PC-3 (cell line): Measurements from ENCODE around the gene PCDH20. TPM values are rescaled to one million over a fixed set of nuclear protein-coding genes. Genes with fewer than 3 reads are reported as not detected.
"Not testable (repeated sequence)": the region's sequence is repeated elsewhere in the genome, so short reads cannot be mapped to it uniquely, and the experiment has no call there.

ENCODE experiments used
- ATAC-seq: fragments of 200-7000 bp; cut with Tn5 transposase; 2 replicates; pipeline ENCODE4 v1.9.1; 2020; ENCODE audit warnings: mild to moderate bottlenecking, moderate library complexity
- BruUV-seq: library from RNA; stranded (reverse); fragments of 400-500 nt; replicated peaks from 2 replicates; lab custom pipeline; 2021; lab: Mats Ljungman, UMichigan
- CTCF ChIA-PET: fragments of 300-600 bp; sonication (Branson Sonifier 250); formaldehyde crosslinking; loops from one replicate; lab custom pipeline; 2022; ENCODE audit warnings: antibody characterized with exemption; lab: Charles Lee
- POLR2A ChIA-PET: fragments of 300-600 bp; sonication (Branson Sonifier 250); formaldehyde crosslinking; loops from one replicate; lab custom pipeline; 2022; ENCODE audit warnings: antibody characterized with exemption; ENCODE audit not compliant: unreplicated experiment; lab: Charles Lee
- DNase-seq: peaks from one replicate; pipeline ENCODE4 v3.0.0-alpha.2; 2015
- H2AFZ ChIP-seq: fragments of 300-600 bp; sonication (generic); 2 replicates; pipeline ENCODE4 v1.6.0; 2016; ENCODE audit warnings: antibody characterized with exemption, low read length
- H3F3A ChIP-seq: fragments of 300-600 bp; sonication (generic); one replicate; pipeline ENCODE4 v1.6.0; 2017; ENCODE audit warnings: antibody characterized with exemption, low read length, control low read depth, mild to moderate bottlenecking; ENCODE audit not compliant: unreplicated experiment
- H3K27ac ChIP-seq: fragments of 300-600 bp; sonication (generic); 2 replicates; pipeline ENCODE4 v1.5.1; 2016; ENCODE audit warnings: mild to moderate bottlenecking, low read length
- H3K27me3 ChIP-seq: fragments of 300-600 bp; sonication (generic); 2 replicates; pipeline ENCODE4 v1.6.1; 2016; ENCODE audit warnings: low read length, mixed read lengths
- H3K36me3 ChIP-seq: fragments of 300-600 bp; sonication (generic); 2 replicates; pipeline ENCODE4 v1.6.1; 2016; ENCODE audit warnings: low read depth, mixed run types, low read length, mixed read lengths
- H3K4me1 ChIP-seq: fragments of 300-600 bp; sonication (generic); 2 replicates; pipeline ENCODE4 v1.5.1; 2016; ENCODE audit warnings: low read length; ENCODE audit not compliant: insufficient read depth
- H3K4me2 ChIP-seq: fragments of 300-600 bp; sonication (generic); 2 replicates; pipeline ENCODE4 v1.6.0; 2016; ENCODE audit warnings: low read length
- H3K4me3 ChIP-seq: fragments of 300-600 bp; sonication (generic); 2 replicates; pipeline ENCODE4 v1.5.1; 2016; ENCODE audit warnings: mild to moderate bottlenecking, low read length, mixed read lengths
- H3K79me2 ChIP-seq: fragments of 300-600 bp; sonication (generic); 2 replicates; pipeline ENCODE4 v1.6.1; 2017; ENCODE audit warnings: low read length, mixed read lengths
- H3K9ac ChIP-seq: fragments of 300-600 bp; sonication (generic); 2 replicates; pipeline ENCODE4 v1.6.0; 2016; ENCODE audit warnings: mild to moderate bottlenecking, low read length
- H3K9me2 ChIP-seq: fragments of 300-600 bp; sonication (generic); replicated peaks from 2 replicates; pipeline ENCODE4 v1.6.1; 2016; ENCODE audit warnings: mixed run types, low read length, mixed read lengths
- H3K9me3 ChIP-seq: fragments of 300-600 bp; sonication (generic); 2 replicates; pipeline ENCODE4 v1.6.1; 2016; ENCODE audit warnings: low read length, mixed read lengths
- H4K20me1 ChIP-seq: fragments of 300-600 bp; sonication (generic); 2 replicates; pipeline ENCODE4 v1.6.1; 2016; ENCODE audit warnings: low read length, mixed read lengths
- CTCF ChIP-seq: fragments of 300-600 bp; sonication (generic); conservative IDR thresholded peaks from 2 replicates; pipeline ENCODE4 v1.5.1; 2017; ENCODE audit warnings: antibody characterized with exemption, low read depth, mild to moderate bottlenecking, low read length
- EZH2 ChIP-seq: fragments of 300-600 bp; sonication (generic); IDR thresholded peaks from one replicate; pipeline ENCODE4 v1.6.1; 2017; ENCODE audit warnings: antibody characterized with exemption, mild to moderate bottlenecking, low read length; ENCODE audit not compliant: unreplicated experiment
- EZH2phosphoT487 ChIP-seq: fragments of 300-600 bp; sonication (generic); IDR thresholded peaks from 2 replicates; pipeline ENCODE4 v1.6.1; 2018; ENCODE audit warnings: mild to moderate bottlenecking, antibody characterized with exemption, low read length, borderline replicate concordance
- intact Hi-C: fragments of 100-400 bp; cut with micrococcal nuclease; formaldehyde crosslinking; loops from 2 replicates; pipeline ENCODE4 v1.9.0; 2023
- total RNA-seq: library from RNA; depleted of rRNA; stranded (reverse); fragments of >200 nt; gene quantifications from 2 replicates; pipeline ENCODE4 v1.2.3, GENCODE V29; 2014

Gene PCDH20
- total RNA-seq, 1 experiment from 2014 or later: 0.62 TPM

- H4K20me1 ChIP-seq: no peaks in the 10 kb centered on the region
- H3K4me2 ChIP-seq: no peak overlapping the region
- ATAC-seq (no peak), DNase-seq (no peak)
- no peak overlapping the region for H3K9ac ChIP-seq
- TF ChIP-seq CTCF (no peak), EZH2 (no peak), EZH2phosphoT487 (no peak)
- H3K36me3 ChIP-seq: no peaks in the 10 kb centered on the region
- ChIA-PET POLR2A (no interaction called here), CTCF (no interaction called here)
- intact Hi-C loops: no loop called here
- no peaks in the 10 kb centered on the region for H3K4me1 ChIP-seq
- no peaks in the 10 kb centered on the region for H3K9me3 ChIP-seq
- no peaks in the 10 kb centered on the region for H3K27me3 ChIP-seq
- H3F3A ChIP-seq: no peaks in the 10 kb centered on the region
- no peaks in the 10 kb centered on the region for H3K79me2 ChIP-seq
- no TSS peak for BruUV-seq
- H3K9me2 ChIP-seq: no peaks in the 10 kb centered on the region
- no peak overlapping the region for H2AFZ ChIP-seq
- no peak overlapping the region for H3K27ac ChIP-seq
- H3K4me3 ChIP-seq: no peak overlapping the region
These were observed 32.5 kb downstream of the PCDH20 start for GRCh38 chr13:61383111-61383510.

GRCh38 chr13:61370520-61370919 lies 45.1 kb downstream of the PCDH20 start:
- H3K79me2 ChIP-seq: no peaks in the 10 kb centered on the region
- no TSS peak for BruUV-seq

GRCh38 chr13:61364690-61365089 lies 51.0 kb downstream of the PCDH20 start:
- H4K20me1 ChIP-seq, H2AFZ ChIP-seq, H3K9ac ChIP-seq, H3K4me3 ChIP-seq, H3K36me3 ChIP-seq, DNase-seq, H3K4me1 ChIP-seq, intact Hi-C loops, H3K9me3 ChIP-seq, POLR2A ChIA-PET, H3K27me3 ChIP-seq, H3K9me2 ChIP-seq, BruUV-seq, H3F3A ChIP-seq, H3K4me2 ChIP-seq, H3K79me2 ChIP-seq, H3K27ac ChIP-seq, CTCF ChIA-PET, ATAC-seq: not testable (repeated sequence)

More at GRCh38 chr13:61370520-61370919, 45.1 kb downstream of the PCDH20 start:
- H3K4me2 ChIP-seq: no peak overlapping the region
- no peaks in the 10 kb centered on the region for H4K20me1 ChIP-seq
- ATAC-seq: peak; percentile 56
- no peaks in the 10 kb centered on the region for H3K27me3 ChIP-seq
- POLR2A ChIA-PET: no interaction called here
- H3K4me3 ChIP-seq: no peak overlapping the region
- H3K9me2 ChIP-seq: no peaks in the 10 kb centered on the region
- no peak for TF ChIP-seq EZH2
- no peak for TF ChIP-seq CTCF
- no peak for TF ChIP-seq EZH2phosphoT487
- H2AFZ ChIP-seq: no peak overlapping the region
- CTCF ChIA-PET: no interaction called here
- DNase-seq: peak; percentile 19
- no peak overlapping the region for H3K27ac ChIP-seq
- H3K36me3 ChIP-seq: no peaks in the 10 kb centered on the region
- no peaks in the 10 kb centered on the region for H3F3A ChIP-seq
- H3K9ac ChIP-seq: no peak overlapping the region
- H3K4me1 ChIP-seq: no peaks in the 10 kb centered on the region
- intact Hi-C loops: no loop called here
- no peaks in the 10 kb centered on the region for H3K9me3 ChIP-seq
